IPS-NIHi11 (cell line): ENCODE results near the gene SOCS7.

ENCODE experiments used
- DNase-seq: peaks from one replicate; pipeline ENCODE4 v3.0.0; 2012; ENCODE audit warnings: mixed read lengths, low spot score

The SOCS7 gene

DNA sequence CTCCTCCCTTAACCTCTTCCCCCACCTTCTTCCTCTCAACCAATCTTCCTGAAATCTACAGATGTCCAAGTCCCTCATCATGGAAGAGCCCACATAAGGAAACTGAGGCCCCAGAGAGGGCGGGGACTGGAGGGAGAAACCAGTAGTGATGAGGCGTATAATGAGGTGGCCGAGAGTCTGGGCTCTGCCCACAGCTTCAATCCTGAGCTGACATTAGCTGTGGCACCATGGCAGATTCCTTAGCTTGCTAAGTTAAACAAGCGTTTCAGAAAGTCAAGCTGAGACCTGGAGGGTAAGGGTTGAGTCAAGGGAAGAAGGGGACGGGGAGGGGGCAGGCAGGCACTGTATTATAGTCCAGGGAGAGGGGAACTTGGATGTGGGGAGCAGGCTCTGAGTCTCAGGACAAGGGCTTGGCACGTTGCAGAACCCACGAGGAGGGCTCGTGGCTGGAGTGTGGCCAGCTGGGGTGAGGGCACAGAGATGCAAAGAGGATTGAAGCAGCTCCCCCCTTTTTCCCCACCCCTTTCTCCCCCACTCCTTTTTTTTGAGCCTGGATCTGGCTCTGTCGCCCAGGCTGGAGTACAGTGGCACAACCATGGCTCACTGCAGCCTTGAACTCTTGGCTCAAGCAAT lies 89.9 kb downstream of the SOCS7 start:
- DNase-seq, result no peak

DNA sequence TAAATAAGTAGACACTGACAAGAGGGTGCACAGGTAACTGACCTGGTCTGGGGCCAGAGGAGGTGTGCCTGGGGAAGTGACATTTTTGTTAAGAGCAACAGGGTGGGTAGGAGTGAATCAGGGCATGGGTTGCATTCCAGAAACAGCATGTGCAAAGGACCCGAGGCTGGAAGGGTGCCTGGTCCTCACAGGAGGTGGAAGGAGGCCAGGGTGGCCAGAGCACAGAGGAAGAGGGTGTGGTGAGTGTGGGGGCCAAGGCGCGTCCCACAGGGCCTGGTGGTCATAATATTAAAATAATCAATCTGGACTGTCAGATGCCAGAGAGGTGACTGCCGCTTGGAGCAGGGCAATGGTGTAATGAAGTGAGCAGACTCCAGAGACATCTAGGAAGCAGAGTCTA lies 90.9 kb downstream of the SOCS7 start:
- no peak for DNase-seq

DNA sequence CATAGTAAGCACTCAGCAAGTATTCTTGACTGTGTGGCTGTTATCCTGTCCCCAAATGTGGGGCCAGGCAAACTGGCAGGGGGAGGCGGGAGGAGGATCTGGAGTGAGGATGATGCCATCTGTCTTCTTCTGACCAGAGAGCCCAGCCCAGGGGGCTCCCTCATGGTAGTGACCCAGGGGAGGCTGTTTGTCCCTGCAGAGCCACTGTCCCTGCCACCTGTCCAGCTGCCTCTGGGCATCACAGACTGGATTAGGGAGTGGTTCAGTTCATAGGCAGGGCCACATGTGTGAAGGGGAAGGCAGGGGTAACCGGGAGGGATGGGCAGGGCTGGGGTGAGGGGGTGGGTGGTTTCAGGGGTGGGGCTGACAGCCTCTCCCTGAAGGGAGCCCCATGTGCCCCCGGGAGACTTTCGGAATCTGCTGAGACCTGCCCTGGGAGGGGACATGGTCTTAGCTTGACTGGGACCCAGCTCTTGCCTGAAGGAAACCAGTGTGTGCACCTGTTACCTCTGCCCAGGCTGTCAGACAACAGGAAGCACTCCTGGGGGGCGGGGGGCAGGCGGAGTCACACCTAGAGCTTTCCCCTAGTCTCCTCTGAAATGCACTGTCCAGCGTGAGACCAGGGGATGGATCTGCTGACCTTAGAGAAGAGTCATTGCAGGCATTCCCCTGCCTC lies 91.8 kb downstream of the SOCS7 start:
- DNase-seq, result no peak

DNA sequence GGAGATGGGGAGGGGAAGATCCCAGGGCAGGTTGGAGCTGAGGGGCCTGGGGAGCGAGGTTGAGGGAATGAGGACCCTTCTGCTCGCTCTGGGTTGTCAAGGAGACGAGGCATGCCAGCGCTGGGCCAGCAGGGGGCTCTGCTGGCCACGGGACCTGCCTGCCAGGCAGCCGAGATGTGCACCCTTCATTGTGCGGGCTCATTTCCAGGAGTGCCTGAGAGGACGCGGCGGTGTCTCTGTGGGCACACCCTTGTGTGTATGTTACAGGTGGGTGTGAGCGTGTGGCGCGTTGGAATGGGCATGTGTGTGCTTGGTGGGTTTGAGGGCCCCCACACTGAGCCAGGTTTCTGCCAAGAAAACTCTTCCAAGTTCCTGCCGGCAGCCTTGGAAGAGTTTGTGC lies 92.5 kb downstream of the SOCS7 start:
- peak; percentile 82 for DNase-seq

DNA sequence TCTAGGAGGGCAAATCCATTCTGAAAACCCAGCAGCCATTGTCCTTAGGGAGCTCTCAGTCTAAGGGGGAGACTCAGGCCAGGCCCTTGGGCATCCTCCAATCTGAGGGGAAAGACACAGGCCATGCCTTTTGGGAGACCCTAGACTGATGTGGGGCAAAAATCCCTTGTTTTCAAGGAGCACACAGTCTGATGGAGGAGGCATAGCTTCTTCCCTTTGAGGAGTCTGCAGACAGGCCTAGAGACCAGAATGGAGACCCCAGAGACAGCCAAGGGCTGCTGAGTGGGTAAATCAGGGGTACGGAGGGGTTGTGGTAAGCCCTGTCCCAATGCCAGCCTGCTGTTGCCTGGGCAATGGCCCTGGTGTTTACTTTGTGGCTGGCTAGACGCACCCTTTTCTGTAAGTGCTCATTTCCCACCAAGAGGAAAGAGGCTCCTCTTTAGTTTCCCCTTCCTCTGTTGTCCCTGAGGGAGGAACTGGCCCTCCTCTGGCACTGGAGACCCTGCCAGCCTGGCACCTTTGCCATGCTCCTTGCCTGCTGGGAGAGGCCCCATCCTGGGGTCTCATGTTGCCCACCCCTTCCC lies 96.0 kb downstream of the SOCS7 start:
- no peak for DNase-seq

DNA sequence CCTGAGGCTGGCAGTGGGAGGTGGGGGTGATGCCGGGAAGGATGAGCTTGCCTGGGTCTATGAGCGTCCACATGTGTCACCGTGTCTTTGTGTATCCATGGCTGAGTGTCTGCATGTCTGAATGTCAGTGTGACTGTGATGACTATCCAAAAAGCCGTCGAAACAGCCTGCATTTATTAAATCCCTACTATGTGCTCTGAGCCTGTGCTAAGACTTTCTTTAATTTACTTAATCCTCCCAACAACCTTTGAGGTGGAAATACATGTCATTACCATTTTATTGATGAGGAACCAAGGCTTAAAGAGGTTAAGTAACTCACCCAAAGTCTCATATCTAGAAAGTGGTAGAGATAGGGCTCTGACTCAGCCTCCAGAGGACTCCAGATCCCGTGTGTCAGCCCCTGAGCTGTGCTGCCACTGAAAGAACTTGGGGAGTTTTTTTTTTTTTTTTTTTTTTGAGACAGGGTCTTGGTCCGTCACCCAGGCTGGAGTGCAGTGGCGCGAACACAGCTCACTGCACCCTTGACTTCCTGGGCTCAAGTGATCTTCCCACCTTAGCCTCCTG lies 96.6 kb downstream of the SOCS7 start:
- no peak for DNase-seq

DNA sequence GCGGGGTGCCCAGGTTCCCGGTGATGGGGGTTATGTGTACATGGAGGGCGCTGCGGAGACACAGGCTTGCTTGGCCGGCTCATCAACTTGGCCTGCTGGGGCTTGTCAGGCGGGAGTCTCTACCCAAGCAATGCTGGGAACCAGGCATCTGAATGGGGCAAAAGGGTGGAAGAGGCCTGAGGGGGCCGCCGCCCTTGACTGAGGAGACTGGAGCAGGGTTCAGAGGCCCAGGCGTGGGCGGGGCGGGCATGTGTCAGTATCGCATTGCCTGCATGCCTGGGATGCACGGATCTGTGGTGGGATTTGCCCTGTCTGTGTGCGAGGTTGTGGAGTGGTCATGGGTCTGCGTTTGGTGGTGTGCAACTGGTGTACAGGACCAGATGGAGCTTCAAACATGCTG lies 97.7 kb downstream of the SOCS7 start:
- DNase-seq, result no peak

DNA sequence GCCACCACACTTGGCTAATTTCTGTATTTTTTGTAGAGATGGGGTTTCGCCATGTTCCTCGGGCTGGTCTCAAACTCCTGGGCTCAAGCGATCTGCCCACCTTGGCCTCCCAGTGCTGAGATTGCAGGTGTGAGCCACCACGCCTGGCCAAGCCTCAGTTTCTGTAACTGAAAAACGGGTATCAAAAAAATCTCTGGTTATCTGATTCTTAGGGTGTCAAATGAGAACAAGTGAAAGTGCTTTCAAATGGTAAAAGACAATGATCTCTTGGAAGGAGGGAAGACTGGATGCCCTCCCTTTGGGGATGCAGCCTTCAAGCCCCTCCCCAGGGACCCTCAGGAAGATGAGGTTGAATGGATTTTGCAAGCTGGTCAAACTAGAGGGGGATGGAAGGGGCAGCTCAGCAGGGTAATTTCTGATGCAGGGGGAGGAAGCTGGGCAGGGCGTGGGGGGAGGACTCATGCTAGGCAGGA lies 98.9 kb downstream of the SOCS7 start:
- no peak for DNase-seq

DNA sequence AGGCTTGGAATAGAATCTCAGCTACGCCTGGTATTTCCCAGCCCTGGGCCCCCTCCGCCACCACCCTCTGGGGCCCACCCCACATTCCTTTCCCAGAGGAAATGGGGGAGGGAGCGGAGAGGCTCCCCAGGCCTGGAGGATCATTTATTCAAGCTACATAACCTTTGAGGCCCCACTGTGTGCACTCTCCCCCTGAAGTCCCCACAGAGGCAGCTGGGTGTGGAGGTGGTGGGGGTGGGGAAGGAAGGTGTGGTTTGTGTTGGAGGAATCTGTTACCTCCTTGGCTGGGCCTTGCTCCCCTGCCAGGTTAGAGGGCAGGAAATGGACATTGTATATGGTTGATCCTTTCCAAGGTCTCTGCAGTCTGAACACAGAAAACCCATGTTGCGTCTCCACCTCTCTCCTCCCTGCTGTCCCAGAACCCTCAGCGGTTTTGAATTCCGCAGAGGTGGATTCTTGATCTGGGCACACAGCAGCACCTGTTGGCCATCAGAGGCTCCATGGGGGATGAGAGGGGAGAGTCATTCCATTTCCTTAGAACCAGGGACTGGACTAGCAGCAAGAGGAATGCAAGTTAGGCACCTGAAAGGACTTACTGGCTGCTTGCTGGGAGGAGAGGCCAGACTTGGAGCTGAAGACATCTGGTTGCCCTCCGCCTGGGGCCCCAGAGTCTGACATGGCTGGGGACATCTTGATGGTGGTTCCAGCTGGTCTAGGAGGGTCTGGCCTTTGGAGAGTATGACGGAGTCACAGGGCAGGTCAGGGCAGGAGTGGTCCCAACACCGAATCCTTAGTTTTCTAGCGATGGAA lies 99.6 kb downstream of the SOCS7 start:
- DNase-seq, result peak; percentile 78

DNA sequence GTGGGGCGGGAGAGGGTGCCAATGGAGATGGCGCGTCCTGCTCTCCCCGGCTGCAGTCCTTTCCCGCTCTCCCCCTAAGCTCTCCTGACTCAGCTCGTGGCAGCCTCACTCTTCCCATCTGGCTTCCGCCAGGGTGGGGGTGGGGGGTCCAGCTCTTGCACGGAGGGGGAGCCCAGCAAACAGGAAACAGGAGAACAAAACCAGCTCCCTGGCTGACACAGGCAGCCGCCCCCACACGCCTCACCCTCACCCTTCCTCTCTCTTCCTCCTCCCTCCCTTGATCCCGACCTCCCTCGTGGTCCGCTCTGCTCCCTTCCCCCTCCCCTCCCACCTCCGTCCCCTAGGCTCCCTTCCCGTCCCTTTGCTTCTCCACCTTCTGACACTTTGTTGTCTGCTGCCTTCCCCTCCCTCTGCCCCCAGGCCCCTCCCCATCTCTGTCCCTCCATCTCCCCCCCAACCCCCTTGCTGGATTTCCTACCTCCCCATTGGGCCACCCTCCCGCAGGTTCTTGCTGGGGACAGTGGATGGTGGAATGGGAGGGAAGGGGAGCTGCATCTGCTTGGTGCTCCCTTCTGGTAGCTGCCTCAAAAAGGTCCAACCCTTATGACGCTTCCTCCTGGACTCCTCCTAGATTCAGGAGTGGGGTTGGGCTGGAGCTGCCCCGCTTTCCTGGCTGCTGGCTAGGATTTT lies 100.3 kb downstream of the SOCS7 start:
- peak; percentile 79 for DNase-seq

DNA sequence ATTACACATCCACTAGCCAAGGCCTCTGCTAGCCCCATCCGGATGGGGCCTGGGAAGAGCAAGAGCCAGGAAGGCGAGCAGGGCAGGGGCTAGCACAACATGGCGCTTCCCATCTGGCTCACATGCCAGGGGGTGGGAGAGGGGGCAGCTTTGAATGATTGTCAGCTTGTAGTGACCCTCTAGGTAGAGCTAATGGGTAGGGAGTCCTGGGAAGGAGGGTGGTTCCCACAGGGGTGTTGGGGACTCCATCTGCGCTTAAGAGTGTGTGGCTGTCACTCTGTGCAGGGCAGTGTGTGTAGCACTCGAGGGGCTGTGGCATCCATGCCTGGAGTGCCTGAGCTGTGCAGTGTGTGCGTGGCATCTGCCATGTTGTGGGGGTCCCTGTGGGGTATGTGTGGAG lies 101.1 kb downstream of the SOCS7 start:
- no peak for DNase-seq

DNA sequence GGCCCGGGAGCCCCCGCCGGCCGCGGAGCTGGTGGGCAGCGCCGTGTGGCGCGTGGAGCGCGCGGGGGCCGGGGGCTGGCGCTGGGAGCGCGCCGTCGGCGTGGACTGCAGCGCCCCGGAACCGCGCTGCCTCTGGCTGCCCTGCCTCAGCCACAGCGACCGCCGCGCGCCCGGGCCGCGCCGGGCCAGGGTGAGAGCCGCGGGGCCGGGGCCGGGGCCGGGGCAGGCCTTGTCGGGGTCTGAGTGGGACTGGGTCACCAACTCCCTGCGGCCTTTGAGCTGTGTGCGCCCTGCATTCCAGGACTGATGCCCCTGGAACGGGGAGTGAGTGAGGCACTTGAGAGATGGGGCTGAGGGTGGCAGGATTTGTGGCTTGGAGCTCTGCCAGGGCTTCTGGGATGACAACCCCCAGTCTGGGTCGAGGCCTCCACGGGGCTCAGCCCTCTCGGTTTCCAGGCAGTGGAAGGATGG lies 102.3 kb downstream of the SOCS7 start:
- DNase-seq, result no peak

DNA sequence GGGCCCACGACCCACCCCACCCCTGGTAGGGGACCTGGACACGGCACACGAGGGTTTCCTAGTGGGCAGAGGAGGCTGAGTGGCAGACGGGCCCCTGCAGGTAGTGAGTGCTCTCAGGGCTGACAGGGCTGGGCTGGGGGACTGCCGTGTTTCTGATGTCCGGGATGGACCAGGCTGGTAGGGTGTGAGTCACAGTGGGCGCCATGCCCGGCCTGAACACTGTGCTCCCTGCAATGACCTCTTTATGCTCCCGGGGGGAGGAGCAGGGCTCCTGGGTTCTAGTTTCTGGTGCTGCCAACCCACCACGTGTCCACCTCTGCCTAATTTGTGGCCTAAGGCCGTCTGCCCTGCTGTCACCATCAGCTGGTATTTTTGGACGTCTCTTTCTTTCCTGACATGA lies 102.9 kb downstream of the SOCS7 start:
- no peak for DNase-seq
